GM18909 (cell line): Measurements from ENCODE around the gene FBRS.
"Not testable (repeated sequence)": the region's sequence is repeated elsewhere in the genome, so short reads cannot be mapped to it uniquely, and the experiment has no call there.

Experiments used
- ATAC-seq: cut with Tn5 transposase; IDR thresholded peaks from one replicate; pipeline ENCODE4 v1.9.1; 2021; ENCODE audit warnings: mild to moderate bottlenecking; ENCODE audit not compliant: unreplicated experiment, poor library complexity

Gene FBRS

DNA sequence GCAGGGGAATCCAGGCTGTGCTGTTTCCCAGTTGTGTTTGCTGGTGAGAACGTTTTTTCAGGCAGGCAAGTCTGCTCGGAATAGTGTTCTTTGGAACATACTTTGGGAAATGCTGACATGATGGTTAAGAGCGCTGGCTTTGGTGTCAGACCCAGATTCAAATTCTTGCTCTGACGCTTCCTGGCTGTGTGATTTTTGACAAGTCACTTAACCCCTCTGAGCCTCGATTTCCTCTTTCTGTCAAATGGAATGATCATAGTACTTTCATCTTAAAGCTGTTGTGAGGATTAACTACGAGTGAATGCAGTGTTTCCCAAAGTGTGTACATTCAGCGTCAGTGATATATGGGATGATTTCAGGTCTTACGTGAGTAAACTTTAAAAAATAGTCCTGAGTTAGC is 4.8 kb downstream of the FBRS start:
- ATAC-seq, result no peak

DNA sequence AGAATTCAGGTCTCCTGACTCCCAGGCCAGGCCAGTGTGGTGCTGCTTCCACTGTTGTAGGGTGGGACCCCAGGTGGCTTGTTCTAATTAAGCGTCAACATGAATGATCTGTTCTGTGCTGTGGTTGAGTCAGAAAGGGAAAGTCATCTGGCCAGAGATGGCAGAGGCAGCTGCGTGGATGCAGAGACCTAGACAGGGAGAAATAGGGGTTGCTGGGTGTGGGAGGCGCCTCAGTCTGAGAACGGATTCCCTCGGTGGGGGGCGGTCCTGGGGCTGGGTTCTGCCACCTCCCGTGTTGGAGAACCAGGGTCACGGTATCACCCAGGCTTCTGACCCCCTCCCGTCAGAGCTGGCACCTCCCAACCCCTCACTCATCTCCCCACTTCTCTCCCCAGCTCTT is 5.6 kb downstream of the FBRS start:
- no peak for ATAC-seq

DNA sequence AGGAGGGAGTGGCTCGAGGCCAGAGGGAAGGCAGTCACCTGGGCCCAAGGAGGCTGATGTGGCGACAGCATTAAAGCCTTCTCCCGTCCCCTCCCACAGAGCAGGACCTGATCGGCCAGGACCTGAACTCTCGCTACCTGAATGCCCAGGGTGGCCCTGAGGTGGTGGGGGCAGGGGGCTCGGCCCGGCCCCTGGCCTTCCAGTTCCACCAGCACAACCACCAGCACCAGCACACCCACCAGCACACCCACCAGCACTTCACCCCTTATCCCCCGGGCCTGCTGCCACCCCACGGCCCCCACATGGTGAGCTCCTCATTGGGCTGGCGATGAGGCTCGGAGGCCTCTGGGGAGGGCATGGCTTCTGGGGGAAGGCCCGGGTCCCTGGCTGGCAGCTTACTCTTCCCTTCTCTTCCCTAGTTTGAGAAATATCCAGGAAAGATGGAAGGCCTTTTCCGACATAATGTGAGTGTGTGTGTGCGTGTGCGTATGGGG is 6.4 kb downstream of the FBRS start:
- no peak for ATAC-seq

DNA sequence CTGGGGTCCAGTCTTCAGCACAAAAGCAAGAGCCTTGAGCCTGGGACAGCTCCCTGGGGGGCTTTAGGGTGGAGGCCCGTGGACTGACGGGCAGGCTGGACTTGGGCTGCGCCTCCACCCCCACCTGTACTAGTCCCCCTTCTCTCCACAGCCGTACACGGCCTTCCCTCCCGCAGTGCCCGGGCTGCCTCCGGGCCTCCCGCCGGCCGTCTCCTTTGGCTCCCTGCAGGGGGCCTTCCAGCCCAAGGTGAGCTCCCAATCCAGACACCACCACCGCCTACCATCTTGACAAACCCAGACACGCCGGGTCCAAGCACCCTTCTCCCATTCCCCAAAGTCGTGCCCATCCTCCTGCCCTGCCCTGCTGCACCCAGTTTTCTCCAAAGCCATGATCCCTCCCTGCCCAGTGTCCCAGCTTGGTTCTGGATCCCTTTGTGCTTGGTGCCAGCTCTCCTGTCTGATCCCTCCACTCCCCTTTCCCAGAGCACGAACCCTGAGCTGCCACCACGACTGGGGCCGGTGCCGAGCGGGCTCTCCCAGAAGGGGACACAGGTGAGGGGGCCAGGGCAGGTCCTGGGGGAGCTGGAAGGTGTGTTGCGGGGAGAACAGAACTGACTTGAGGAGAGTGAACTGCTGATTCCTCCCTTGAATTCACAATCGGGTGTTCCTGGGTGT is 7.1 kb downstream of the FBRS start:
- ATAC-seq, result no peak

DNA sequence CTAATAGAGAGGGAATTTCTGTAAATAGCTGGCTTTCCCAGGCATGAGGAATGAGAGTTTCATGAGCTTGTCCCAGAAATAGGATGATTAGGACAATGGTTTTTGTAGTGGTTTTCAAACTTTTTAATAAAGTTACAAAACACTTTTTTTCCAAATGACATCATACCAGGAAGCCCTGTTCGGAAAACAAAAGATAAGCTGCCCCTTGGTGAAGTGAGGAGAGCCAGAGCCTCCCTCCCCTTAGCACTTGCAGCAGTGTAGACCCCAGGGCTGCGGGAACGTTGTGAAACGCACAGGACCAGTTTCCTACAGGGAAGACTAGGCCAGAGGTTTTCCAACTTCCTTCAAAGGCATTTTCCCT is 7.6 kb downstream of the FBRS start:
- ATAC-seq, result no peak

DNA sequence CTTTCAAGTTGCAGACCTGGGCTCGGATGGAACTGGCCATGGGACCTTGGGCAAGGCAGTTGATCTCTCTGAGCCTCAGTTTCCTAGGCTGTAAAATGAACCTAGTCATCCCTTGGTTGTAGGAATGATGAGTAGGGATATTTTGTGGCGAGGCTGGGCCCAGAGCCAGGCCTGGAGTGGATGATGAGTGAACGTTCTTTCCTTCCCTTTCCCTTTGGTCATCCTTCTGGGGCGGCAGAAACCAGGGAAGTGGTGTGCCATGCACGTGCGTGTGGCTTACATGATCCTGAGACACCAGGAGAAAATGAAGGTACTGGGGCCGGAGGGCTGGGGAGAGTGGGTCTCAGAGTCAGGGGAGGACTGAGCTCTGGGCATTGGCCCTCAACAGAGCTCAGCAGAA is 8.4 kb downstream of the FBRS start:
- no peak for ATAC-seq

DNA sequence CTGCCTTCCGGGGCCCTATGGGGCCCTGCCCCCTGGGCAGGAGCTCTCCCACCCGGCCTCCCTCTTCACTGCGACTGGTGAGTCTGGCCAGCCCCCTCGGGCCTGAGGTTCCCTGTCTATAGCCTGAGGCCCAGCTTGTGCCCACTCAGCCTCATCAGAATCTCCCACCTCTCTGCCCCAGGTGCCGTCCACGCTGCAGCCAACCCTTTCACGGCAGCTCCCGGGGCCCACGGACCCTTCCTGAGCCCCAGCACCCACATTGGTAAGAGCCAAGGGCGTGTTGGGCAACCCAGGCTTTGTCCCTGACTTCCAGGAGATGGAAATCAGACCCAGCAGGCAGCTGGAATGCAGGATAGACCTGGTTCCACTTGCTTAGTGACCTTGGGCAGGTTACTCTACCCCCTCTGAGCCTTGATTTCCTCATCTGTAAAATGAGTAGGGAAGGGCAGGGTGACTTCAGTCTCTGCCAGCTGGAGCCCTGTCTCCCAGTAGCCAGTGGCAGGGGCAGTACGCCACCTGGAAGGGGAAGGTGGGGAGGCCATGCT is 9.2 kb downstream of the FBRS start:
- ATAC-seq, result no peak

DNA sequence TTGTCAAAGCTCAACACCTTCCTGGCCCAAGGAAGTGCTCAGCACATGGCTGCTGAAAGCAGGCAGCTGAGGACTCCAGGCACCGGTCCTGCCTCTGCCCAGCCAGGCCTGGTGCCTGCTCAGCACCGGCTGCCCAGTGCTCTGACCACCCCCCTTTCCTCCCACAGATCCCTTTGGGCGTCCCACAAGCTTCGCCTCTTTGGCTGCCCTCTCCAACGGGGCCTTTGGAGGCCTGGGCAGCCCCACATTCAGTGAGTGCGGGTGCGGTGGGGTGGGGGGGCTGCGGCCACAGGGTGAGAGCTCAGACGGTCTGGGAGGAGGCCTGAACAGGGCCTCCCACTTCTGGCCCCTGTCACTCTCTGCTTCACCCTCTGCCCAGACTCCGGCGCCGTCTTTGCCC is 10.2 kb downstream of the FBRS start:
- no peak for ATAC-seq

DNA sequence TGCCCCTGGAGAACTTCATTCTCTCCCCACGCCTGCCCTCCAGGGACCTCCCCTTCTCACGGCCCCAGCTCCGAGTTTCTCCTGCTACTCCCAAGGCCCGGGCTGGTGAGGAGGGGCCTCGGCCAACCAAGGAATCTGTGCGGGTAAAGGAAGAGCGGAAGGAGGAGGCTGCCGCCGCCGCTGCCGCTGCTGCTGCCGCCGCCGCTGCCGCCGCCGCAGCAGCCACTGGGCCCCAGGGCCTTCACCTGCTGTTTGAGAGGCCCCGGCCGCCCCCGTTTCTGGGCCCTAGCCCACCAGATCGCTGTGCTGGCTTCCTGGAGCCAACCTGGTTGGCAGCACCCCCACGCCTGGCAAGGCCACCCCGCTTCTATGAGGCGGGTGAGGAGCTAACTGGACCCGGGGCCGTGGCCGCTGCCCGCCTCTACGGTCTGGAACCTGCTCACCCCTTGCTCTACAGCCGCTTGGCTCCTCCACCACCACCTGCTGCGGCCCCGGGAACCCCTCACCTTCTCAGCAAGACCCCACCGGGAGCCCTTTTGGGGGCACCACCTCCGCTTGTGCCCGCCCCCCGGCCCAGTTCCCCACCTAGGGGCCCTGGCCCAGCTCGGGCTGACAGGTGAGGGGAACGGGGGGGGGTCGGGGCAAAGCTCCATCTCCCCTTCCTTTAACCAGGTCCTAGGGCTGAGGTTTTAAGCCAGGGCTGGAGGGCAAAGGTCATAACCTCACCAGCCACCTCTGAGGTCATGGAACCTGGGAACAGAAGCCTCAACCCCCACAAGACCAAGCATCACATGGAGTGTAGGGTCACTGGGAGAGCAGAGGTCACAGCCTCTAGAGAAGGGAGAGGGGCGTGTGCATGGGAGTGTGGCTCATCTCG is 11.0 kb downstream of the FBRS start:
- ATAC-seq, result no peak

DNA sequence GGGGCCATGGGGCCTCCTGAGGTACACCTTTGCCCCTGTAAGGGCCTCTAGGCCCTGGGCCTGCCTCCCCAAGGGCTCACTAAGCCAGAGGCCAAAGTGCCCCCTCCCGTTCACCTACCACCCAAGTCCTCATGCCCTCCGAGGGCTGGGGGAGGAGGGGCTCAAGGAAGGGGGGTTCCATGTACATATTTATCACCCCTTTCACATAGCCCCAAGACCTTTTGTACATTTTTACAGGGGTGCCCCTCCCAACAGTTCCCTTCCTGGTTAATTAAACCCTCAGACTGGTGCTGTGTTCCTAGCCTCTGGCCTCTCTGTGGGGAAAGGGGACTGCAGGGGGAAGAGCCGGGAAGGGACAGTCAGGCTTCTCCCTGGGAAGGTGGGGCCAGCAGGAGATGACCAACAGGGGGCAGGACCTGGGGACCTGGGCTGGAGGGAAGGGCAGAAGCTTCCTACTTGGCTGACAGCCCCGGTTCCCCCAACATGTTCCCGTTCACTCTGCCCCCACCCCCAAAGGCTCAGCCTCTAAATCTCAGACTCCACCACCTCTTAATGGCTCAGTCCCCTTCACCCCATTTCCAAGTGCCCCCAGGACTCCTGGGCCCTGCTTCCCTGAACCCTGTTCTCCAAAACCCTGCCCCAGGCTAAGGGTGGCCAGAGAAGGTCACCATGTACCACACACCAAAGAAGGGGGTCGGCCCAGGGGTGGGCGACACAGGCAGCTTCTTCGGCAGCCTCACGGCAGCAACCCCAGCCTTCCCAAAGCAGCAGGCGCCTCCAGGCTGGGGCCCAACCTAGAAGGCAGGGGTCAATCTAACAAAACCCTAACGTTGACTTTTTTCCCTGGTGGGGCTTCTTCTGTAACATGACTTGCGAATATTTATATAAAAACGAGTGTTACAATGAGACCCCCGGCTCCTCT is 11.9 kb downstream of the FBRS start:
- no peak for ATAC-seq

DNA sequence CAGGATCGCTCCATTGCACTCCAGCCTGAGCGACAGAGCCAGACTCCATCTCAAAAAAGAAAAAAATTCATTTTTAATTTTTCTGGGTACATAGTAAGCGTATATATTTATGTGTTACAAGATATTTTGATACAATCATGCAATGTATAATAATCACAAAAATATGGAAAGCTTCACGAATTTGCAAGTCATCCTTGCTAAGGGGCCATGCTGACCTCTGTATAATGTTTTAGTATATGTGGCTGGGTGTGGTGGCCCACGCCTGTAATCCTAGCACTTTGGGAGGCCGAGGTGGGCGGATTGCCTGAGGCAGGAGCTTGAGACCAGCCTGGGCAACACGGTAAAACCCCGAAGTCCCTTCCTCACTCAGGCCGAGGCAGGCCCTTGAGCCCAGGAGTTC is 16.9 kb downstream of the FBRS start:
- ATAC-seq, result no peak

DNA sequence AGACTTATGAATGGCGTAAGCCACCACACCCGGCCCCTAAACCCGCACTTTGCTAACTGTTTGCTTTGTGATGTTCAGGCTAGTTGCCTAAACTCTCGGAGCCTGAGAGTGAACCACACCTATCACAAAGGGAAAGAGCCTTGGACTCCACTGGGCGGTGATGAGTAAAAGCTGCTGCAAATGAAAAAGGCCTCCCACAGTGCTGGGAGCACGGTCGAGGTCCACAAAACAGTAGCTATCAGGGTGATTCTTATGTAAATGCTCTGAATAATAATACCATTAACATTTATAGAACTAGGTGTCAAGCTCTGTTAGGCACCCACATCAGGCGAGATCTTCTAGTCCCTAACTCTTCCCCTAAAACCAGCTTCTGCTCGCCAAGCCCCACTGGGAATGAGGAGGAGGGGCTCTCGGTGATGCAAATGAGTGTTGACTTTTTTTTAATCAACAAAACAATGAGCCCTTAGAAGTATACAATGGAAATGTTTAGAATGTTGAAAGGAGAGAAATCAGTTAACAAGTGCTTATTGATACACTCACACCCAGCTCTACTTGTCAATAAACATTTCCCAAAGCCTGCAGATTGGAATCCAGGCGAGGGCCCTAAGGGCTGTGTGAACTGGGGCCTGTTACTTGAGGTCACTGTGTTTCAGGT is 19.8 kb downstream of the FBRS start:
- no peak for ATAC-seq

DNA sequence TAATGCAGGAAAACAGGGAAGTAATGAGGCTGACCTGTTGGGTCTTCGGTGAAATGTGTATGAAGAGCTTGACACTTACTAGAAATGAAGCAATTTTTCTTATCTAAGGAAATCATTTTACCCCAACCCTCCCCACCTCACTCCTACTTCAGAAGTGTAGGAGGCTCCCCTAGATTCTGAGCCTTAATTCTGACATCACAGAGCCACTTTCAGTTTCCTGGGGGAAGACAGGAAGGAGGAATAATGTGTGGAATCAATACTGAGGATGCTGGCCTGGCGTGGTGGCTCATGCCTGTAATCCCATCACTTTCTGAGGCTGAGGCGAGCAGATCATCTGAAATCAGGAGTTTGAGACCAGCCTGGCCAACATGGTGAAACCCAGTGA is 20.3 kb downstream of the FBRS start:
- no peak for ATAC-seq

DNA sequence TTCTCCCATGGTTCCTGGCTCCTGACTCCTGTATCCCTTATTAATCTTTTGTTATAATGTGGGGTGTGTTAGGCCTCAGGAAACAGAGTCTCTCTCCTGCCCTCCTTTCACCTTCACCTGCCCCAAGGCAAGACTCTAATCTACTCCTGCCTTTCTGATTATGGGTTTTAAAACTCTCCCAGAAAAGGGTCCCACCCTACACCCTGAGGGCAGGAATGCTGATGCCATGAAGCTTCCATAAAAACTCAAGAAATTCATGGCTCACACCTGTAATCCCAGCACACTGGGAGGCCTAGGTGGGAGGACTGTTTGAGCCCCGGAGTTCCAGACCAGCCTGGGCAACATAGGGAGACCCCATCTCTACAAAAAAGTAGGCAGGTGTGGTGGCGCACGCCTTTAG is 22.1 kb downstream of the FBRS start:
- ATAC-seq, result no peak

DNA sequence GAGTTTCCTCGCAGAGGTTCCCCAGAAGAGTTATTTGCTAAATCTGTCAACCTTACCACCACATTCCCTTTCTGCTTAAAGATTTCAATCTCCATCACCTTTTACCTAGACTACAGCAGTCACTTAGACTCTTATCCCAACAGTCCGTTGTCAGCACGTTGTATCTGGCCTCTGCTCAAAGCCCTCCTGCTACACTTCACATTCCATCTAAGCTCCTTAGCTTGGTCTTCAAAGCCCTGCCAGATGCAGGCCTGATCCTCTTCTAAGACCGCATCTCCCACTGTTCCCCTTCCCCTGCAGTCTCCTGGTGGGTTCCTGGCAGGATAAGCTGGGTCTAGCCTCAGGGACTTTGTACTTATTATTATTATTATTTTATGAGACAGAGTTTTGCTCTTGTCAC is 30.5 kb downstream of the FBRS start:
- no peak for ATAC-seq

DNA sequence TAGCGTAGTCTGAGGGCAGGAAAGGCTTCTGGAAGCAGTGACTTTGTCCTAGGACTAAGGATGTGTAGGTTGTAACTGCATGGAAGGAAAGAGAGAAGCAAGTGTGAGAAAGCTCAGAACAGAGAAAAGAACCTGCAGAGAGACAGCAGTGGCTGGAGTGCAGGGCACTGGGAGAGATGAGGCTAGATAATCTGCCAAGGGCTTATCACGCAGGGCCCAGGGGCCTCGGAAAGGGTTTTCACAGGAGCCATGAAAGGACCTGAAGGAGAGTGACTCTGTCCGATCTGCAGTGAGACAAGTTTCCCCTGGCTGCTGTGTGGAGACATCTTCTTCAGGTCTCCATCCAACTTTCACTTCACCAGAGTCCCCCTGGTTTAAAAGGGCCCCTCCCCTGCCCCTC is 33.7 kb downstream of the FBRS start:
- ATAC-seq, result no peak

DNA sequence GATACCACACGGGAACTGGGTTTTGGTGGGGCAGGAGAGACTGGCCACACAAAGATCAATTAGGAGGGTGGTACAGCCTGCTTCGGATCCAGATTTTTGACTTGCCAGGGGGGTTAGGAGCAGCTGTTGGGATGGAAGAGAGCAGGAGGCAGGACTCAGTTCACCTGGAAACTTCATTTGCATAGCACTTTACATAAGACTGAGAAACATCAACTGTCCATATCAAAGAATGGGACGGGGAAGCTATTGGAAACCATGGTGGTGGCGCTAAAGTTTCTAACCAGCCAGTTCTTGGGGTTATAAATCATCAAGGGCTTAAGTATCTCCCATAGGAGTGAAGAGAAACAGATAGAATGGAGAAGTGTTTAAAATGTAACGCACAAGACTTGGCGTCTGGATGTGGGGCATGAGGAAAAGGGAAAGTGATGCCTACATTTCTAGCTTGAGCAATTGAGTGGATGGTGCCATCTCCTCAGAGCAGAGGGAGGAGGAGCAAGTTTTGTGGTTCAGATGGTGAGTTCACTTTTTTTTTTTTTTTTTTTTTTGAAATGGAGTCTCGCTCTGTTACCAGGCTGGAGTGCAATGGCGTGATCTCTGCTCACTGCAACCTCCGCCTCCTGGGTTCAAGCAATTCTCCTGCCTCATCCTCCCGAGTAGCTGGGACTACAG is 34.3 kb downstream of the FBRS start:
- ATAC-seq, result no peak

DNA sequence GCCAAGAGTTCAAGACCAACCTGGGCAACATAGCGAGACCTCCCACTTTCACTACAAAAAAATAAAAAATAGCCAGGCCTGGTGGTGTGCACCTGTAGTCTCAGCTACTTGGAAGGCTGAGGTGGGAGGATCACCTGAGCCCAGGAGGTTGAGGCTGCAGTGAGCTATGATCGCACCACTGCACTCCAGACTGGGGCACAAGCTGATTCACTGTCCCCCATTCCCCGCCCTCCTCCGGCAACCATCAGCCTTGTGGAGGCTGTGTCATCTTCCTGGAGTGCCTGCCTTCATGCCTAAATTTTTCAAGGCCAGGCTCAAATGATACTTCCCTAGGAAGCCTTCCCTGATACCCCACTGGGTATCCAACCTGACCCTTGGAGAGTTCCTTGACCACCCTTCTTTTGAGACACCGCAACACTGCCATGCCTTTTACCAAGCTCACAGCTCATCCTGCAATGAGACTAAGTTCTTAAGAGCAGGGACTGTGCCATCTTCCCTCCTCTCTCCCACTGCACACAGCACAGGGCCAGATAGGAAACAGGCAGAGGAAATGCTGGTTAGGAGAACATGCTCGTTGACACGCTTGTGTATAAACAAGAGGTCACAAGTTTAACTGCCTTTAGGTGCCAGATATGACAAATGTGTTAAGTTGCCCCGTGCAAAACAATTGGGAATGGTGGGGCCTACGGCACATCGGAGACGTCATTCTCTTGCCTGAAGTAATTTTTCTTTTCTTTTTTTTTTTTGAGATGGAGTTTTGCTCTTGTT is 36.9 kb downstream of the FBRS start:
- ATAC-seq, result no peak

DNA sequence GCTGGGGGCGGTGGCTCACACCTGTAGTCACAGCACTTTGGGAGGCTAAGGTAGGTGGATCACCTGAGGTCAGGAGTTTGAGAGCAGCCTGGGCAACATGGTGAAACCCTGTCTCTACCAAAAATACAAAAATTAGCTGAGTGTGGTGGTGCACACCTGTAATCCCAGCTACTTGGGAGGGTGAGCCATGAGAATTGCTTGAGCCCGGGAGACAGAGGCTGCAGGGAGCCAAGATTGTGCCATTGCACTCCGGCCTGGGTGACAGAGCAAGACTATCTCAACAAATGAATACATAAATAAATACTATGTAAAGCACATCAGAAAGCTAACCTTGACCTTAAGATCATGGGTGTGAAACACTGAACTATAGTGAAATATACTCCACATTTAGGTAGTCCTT is 38.4 kb downstream of the FBRS start:
- ATAC-seq, result not testable (repeated sequence)
